ENCODE results near the gene ZSCAN16. TPM values are rescaled to one million over a fixed set of nuclear protein-coding genes. Genes with fewer than 3 reads are reported as not detected.

Gene ZSCAN16
- total and polyA plus RNA-seq, 9 donors = 2.6 to 4.4 (median 3.2) TPM

- Histone ChIP-seq H3K4me1 (ENCODE audit: insufficient read depth) (no peaks in the 10 kb centered on the region), H3K4me3 (no peak overlapping the region), H3K36me3 (no peaks in the 10 kb centered on the region), H3K27me3 (no peaks in the 10 kb centered on the region), H3K9me3 (no peaks in the 10 kb centered on the region), H3K27ac (no peak overlapping the region)
- WGBS, 3 donors = 67 to 70% (median 69%) methylated on average over 3 of the region's 3 CpGs
- intact Hi-C loops (cut with DNase I) = no loop called here
- DNase-seq = no peak
- no peak for TF ChIP-seq CTCF (IDR thresholded peaks at IDR 0.05)
- TF ChIP-seq POLR2A (IDR thresholded peaks at IDR 0.05) = no peak
- no peak for TF ChIP-seq EP300 (IDR thresholded peaks at IDR 0.05)
These were observed 16.9 kb upstream of the ZSCAN16 start for GRCh38 chr6:28107506-28107905.

DNA sequence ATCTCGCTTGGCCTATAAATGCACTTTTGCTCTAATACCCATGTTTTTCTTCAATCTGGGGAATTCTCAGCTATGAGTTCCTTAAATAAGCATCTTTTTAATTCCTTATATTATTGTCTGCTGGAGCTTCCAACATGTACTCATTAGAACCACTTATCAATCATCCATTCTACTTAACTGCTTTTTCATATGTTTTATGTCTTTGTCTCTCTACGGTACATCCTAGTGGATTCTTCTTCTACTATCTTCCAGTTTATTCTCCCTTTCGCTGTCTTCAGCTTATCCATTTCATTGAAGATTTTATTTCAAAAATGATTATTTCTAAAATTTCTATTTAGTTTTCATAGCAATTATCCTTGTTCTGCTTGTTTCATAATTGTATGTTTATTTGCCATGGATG lies 12.4 kb upstream of the ZSCAN16 start:
- 77 to 95% (median 92%) methylated on average over 3 of the region's 3 CpGs for WGBS, 3 donors
- intact Hi-C loops (cut with DNase I) = no loop called here

DNA sequence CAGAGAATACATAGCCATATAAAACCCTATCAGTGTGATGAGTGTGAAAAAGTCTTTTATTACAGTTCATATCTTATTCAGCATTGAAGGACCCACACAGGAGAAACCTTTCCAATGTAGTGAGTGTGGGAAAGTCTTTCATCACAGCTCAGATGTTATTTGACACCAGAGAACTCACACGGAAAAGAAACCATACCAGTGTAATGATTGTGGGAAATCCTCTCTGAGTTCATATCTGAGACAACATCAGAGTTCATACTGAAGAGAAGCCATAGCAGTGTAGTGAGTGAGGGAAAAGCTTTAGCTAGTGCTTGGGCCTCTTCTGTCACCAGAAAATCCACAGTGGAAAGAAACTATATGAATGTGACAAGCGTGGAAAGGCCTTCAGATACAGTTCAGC lies 8.6 kb upstream of the ZSCAN16 start:
- intact Hi-C loops (cut with DNase I) = no loop called here
- no peak for DNase-seq
- H3K4me1 ChIP-seq (ENCODE audit: insufficient read depth) = no peaks in the 10 kb centered on the region
- H3K36me3 ChIP-seq = no peaks in the 10 kb centered on the region
- 72 to 76% (median 76%) methylated on average over 2 of the region's 2 CpGs for WGBS, 3 donors
- no peak for TF ChIP-seq CTCF (IDR thresholded peaks at IDR 0.05)
- no peak for TF ChIP-seq EP300 (IDR thresholded peaks at IDR 0.05)
- TF ChIP-seq POLR2A (IDR thresholded peaks at IDR 0.05) = no peak
- H3K27me3 ChIP-seq = no peaks in the 10 kb centered on the region
- H3K9me3 ChIP-seq = no peaks in the 10 kb centered on the region
- no peak overlapping the region for H3K27ac ChIP-seq
- no peak overlapping the region for H3K4me3 ChIP-seq

More for the DNA sequence above, 12.4 kb upstream of the ZSCAN16 start:
- no peaks in the 10 kb centered on the region for H3K27me3 ChIP-seq
- H3K36me3 ChIP-seq = no peaks in the 10 kb centered on the region
- DNase-seq = no peak
- H3K9me3 ChIP-seq = no peaks in the 10 kb centered on the region
- no peaks in the 10 kb centered on the region for H3K4me1 ChIP-seq (ENCODE audit: insufficient read depth)
- H3K27ac ChIP-seq = no peak overlapping the region
- TF ChIP-seq POLR2A (IDR thresholded peaks at IDR 0.05) (no peak), CTCF (IDR thresholded peaks at IDR 0.05) (no peak), EP300 (IDR thresholded peaks at IDR 0.05) (no peak)
- H3K4me3 ChIP-seq = no peak overlapping the region

DNA sequence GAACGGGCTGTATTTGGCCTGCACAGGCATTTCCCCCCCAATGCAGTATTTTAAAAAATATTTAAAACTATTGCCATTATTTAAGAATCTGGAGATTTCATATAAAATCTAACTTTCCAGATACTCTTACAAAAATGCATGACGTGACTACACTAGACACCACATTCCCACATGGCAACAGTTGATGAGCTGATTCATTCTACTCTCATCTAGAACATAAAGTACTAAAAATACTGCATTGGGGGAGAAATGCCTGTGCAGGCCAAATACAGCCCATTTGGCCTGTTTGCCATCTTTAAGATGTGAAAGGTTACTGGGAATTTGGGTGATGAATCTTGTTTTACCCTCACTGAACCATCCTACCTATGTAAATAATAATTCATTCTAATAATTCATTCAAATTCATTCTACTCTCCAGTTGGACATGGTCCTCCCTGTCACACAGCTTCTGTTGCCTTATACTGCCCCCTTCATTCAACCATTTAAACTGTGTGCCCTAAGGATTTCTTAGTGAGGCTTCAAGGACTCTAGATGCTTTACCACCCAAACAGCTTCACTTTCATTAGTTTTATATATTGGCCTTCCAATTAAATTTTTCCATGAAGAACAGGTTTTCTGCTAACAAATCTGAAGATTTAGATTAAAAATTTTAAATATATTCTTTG lies 6.9 kb upstream of the ZSCAN16 start:
- intact Hi-C loops (cut with DNase I) = no loop called here
- Histone ChIP-seq H3K4me3 (no peak overlapping the region), H3K4me1 (ENCODE audit: insufficient read depth) (no peaks in the 10 kb centered on the region), H3K27ac (no peak overlapping the region), H3K9me3 (no peaks in the 10 kb centered on the region), H3K36me3 (no peaks in the 10 kb centered on the region), H3K27me3 (no peaks in the 10 kb centered on the region)
- TF ChIP-seq CTCF (IDR thresholded peaks at IDR 0.05) (no peak), POLR2A (IDR thresholded peaks at IDR 0.05) (no peak), EP300 (IDR thresholded peaks at IDR 0.05) (no peak)
- 93 to 94% (median 93%) methylated on average over 2 of the region's 2 CpGs for WGBS, 3 donors
- no peak for DNase-seq

All from ovary (tissue), 9 donors.